ENCODE measurements around the gene KSR1.

KSR1 gene

DNA sequence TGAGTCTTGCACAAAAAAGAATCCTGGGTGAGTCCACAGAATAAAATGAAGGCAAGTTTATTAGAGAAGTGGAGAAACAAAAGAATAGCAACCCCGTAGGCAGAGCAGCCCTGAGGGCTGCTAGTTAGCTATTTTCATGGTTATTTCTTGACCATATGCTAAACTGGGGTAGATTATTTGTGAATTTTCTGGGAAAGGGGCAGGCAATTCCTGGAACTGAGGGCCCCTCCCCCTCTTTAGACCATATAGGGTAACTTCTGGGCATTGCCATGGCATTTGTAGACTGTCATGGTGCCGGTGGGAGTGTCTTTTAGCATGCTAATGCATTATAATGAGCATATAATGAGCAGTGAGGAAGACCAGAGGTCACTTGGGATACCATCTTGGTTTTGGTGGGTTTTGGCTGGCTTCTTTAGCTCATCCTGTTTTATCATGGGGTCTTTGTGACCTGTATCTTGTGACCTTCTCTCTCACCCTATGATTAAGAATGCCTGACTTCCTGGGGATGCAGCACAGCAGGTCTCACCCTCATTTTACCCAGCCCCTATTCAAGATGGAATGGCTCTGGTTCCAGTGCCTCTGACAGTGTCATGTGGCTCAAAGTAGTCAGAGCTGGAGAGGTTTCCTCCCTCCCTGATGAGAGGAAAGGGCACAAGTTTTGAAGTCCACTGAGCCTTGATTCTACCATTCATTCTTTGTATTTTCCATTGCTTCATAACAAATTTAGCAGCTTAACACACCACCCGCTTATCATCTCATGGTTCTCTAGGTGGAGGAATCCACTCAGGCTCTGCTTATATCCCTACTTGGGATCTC is 119.1 kb downstream of the KSR1 start:
- no peak for DNase-seq

DNA sequence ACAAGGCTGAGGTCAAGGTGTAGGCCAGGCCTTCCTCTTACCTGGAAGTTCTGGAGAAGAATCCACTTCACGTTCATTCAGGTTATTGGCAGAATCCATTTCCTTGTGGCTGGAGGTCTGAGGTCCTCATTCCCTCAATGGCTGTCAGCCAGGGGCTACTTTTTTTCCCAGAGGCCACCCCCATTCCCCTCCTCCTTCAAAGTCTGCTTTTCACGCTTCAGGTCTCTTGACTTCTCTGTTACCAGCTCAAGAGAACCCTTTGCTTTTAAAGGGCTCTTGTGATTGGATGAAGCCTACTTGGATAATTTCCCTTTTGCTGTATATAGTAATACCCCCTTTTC is 119.6 kb downstream of the KSR1 start:
- no peak for DNase-seq

DNA sequence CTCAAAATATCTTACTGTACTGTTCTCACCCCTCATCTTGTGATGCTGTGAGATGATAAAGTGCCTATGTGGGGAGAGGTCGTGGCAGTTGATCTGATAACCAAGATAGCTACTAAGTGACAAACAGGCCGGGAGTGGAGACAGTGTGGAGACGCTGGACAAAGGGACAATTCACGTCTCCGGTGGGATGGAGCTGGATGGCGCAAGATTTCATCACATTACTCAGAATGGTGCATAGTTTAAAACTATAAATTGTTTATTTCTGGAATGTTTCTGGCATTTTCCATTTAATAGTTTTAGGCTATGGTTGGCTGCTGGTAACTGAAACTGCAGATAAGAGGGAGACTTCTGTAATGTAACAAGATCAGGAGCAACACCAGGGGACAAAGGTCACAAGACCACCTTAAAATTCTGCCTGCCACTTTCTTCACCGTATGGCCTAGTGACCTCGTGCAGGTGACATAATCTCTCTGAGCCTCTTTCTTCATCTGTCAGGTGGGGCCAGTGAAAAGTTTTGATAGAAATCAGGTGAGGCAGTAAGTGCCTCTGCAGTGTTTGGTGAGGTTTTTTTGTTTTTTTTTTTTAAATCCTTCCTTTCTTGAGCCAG is 120.3 kb downstream of the KSR1 start:
- no peak for DNase-seq

DNA sequence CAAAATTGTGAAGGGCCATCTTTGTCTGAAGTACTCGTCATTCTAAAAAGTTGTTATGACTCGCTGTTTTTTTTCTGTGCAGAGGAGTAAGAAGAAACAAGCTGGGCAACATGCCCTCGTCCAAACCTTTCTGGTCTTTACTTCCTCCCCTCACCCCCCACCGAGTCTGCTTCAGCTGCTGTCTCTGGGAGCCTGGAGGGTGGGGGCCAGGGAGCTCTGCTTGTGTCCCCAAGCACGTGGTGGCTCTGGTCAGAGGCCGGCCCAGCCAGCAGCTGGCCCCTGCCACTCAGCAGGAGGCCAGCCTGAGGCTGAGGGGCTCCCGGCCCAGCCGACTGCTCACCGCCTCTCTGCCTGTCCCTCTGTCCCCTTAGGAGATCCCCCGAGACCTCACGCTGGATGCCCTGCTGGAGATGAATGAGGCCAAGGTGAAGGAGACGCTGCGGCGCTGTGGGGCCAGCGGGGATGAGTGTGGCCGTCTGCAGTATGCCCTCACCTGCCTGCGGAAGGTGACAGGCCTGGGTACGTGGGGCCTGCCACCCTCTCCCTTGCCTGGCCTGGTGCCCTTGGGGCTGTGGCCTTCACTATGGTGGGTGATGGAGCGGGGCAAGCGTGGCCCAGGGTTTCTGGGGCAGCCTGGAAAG is 121.0 kb downstream of the KSR1 start:
- no peak for DNase-seq

DNA sequence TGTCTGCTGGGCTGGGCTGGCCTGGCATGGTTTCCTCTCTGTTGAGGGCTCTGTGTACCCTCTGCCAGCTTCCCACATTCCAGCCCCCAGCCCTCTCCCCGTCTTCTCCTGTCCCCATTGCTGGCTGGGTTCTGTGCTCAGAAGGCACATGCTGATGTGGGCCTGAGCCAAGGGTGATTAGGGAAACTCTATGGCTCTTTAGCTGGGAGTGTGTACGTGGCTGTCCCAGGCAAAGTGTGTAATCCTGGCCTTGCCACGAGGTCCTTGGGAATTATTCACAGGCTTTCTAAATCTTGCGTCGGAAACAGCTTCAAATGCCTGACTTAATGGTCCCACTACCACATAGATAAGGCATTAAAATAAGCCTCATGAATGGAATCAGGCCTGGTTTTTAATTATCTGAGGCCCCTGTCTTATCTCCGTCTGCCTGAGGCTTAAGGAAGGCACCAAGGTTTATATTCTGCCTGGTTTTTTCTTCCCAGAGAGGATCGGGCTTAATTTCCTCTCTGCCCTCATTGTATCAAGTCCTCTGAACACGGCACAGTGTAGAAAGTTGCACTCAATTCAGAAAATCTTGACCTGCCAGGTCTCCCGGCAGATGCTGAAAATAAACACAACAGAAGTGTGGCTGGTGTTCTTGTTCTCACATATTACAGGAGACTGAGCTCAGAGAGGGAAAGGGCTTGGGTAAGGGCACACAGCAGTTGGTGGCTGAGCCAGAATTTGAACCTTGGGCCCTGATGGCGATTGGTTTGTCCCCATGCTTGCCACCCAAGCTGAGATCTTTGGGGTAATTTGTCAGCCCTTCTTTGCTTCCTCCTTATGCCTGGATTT is 121.9 kb downstream of the KSR1 start:
- no peak for DNase-seq

DNA sequence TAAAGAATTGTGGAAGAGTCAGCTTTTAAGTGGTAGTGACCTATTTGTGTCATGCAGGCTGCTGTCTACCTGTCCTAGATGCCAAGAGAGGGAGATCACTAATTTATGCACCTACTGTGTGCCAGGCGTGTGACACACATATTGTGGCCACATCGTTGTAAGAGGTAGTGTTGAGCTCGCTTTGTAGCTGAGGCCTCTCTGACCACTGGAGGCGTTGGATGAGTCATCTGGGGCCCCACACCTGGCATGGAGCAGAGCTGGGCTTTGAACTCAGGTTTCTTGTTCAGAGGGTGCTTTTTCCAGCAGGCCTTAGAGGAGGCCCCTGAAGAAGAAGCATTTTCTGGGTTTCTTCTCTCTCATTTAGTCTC is 122.5 kb downstream of the KSR1 start:
- DNase-seq: no peak

DNA sequence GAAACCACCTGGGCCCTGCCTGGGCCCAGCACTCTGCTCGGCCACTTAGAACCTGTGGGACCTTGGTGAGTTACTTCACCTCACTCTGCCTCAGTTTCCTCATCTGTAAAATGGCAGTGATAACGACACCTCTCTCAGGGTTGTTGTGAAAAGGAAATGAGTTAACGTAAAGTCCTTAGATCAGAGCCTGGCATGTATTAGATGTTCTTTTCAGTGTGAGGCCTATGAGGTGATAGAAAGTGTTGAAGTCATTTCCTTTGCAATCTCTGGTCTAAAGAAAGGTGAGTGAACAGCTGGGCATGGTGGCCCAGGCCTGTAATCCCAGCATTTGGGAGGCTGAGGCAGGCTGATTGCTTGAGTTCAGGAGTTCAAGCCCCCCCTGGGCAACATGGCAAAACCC is 123.1 kb downstream of the KSR1 start:
- no peak for DNase-seq

DNA sequence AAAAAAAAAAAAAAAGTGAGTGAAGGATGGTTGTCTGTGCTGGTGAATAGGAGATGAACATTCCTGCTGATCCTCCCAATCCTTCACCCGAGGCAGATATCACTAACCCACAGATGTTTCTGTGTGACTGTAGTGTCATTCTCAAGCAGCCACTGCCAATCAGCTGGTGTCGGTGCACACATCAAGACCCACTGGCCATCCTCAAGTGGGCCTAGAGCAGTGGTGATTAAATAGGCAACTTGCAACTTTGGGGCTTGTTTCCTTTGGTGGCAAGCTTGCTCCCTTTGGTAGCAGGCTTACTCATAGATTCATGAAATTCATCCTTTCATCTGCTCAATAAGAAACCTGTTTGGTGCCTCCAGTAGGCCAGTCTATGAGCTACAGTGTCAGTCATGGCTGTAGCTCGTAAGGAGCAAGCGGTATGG is 123.7 kb downstream of the KSR1 start:
- no peak for DNase-seq

DNA sequence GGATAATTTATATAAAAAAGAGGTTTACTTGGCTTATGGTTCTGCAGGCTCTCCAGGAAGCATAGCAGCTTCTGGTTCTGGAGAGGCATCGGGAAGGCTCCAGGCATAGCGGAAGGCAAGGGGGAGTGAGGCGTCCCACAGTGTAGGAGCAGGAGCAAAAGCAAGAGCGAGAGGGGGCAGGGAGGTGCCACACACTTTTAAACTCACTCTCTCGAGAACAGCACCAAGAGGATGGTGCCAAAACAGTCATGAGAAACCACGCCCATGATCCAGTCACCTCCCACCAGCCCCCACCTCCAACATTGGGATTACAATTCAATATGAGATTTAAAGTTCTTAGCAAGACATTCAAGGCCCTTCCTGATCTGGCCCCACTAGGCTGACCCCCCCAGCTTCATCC is 124.8 kb downstream of the KSR1 start:
- DNase-seq: no peak

DNA sequence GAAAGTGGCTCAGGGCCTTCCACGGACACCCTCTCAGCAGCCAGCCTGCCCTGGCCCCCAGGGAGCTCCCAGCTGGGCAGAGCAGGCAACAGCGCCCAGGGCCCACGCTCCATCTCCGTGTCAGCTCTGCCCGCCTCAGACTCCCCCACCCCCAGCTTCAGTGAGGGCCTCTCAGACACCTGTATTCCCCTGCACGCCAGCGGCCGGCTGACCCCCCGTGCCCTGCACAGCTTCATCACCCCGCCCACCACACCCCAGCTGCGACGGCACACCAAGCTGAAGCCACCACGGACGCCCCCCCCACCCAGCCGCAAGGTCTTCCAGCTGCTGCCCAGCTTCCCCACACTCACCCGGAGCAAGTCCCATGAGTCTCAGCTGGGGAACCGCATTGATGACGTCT is 126.4 kb downstream of the KSR1 start:
- DNase-seq: no peak

DNA sequence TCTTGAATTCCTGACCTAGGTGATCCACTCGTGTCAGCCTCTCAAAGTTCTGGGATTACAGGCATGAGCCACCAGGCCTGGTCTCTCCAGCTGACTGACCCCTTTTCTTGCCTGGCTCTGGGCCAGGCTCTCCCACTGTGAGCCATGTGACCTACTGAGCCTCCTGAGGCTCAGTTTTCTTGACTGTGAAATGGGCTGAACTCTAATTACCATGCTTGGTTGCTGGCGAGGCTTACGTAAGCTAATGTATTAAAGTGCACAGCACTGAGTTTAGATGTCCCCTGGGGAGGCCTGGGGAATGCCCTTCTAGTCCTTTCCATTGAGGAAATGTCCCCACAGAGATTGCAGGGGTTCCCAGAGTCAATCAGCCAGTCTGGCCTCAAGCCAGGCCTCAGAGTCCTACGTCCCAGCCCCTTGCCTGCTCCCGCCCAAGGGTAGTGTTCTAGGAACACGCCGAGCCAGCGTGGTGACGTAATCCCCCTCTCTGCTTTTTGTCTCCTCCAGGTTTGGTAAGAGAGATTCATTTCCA is 129.0 kb downstream of the KSR1 start:
- DNase-seq: no peak

DNA sequence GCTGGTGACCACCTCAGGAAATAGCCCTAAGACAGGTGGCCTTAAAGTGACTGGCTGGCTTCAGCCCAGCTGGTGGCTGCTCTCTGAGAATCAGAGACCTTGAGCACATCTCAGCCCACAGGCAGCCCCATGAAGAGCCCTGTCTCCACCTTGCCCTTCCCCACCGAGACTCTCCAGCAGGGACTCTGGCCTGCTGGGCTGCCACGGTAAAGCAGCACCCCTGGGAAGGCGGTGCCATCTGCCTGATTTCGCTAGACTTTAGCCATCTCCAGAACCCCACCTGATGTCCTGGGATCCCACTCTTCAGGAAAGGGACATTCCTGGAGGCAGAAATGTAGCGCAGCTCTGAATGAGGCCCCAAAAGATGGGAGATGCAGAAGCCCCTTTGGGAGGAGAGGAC is 129.5 kb downstream of the KSR1 start:
- DNase-seq: no peak

DNA sequence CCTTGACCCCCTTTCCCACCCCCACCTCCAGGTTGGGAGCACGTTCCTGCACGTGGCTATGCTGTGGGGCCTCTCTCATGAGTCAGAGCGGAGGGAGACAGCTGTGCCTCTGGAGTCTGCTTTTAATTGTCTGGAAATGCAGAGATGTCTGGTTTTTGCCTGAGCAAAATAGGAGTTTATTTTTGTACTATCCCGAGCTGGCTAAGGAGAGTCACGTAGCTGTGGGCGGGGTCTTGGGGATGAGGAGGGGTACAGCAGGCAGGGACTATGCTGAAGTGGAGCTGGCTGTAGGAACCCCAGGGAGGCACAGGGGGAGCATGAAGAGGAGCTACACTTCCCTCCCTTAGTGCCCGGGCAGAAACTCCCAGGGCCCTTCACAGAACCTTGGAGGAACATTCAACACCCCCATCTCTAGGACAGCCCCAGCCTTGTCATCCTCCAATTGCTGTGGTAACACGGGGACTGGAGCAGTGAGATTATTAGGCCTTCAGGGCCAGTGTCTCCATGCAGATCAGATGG is 130.0 kb downstream of the KSR1 start:
- DNase-seq: no peak

DNA sequence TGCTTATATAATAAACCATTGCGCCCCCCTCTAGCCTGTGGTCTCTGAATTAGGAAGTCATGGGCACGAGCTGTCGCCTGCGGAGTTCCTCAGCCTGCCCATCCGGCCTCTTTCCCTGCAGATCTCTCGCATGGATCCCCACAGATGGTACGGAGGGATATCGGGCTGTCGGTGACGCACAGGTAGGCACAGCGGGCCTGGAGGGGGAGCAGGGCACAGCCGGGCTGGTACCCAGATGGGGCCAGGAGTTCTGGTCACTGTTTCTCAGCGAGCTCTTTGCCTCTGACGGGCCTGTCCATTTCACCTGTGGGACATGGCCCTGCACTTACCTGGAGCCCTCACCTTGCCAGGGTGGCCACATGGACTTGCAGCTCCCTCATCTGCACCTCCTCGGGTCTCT is 132.1 kb downstream of the KSR1 start:
- no peak for DNase-seq

DNA sequence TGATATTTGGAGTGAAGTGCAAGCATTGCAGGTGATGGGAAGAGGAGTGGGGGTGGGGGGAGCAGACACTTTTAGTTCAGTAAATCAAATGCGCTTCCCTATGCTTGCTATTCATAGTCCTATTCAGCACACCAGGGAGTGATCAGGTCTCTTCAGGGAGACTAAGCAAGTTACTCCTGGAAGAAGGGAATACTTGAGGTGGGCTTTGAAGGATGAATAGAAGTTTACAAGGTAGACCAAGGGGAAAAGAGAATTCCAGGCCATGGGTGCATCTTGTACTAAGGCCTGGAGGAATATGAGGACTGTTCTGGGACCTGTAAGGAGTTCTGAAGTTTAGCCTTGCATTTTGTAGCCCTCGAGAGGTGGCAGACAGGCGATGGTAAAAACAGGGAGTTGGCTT is 134.6 kb downstream of the KSR1 start:
- DNase-seq: no peak

DNA sequence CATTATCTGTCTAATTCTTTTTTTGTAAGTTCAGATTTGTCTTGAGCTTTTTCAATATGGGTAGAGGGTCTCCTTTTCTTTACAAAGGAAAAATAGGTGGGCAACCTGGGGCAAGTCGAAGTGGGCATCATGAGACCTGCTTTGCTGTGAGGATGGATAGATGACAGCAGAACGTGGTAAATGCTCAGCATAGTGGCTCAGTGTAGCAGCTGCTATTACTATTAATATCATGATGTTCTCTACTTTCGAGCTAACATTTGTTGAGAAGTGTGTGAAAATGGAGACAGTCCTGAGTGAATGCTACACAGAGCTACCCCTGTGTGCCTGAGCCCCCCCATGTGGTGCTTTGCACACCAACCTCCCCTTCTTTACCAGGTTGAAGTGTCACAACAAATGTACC is 135.7 kb downstream of the KSR1 start:
- DNase-seq: no peak

DNA sequence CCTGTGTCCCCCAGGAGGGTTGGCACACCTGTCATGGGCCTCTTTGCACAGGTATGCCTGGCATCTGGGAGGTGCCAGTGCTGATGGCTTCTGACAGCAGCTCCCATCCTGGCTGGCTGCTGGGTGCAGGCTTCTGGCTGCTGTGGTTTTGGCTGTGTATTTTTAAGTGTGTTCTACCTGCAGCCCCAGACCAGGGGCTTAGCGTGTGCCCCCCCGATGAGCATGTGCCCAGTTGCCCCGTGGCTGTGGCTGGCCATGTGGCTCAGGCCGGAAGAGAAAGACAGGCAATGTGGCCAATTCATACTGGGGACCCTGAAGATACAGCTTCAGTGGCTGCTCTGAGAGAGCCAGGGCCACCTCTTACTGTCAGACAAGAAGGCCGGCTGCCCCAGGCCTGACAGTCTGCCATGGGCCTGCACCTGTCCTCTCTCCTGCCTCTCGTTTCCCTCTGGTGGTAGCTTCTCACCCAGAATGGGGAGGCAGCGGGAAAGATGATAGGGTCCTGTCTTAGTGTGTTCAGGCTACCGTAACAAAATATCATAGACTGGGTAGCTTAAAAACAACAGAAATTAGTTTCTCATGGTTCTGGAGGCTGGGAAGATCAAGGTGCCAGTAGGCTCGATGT is 137.1 kb downstream of the KSR1 start:
- no peak for DNase-seq

DNA sequence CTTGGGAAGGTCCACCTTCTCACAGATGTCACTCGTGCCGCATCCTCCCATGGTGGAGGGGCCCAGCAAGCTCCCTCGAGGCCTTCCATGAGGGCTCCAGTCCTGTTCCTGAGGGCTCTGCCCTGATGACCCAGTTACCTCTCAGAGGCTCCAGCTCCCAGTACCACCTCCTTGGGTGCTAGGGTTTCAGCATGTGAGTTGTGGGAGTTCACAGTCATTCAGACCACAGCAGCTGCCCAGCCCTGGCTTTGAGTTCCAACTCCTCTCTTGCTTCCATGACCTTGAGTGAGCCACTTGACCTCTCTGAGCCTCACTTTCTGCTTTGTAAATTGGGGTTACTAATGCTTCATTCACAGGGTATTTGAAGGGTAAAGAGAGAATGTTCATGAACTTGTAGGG is 137.6 kb downstream of the KSR1 start:
- DNase-seq: no peak

DNA sequence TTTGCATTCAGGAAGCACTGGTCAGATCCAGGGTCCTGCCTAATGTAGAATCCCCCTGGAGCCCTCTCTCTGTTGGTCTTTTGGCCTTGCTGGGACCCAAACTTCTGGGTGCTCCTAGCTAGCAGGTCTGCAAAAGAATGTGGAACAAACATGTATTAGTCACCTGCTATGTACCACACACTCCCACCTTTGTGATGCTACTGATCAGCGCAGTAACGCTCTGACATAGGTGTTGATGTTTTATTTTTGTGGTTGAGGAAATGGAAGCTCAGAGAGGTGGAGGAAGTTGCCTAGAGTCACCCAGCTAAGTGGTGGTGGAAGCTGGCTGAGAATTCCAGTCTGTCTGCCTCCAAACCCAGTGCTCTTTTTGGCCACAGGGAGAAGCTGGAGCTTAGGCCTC is 139.0 kb downstream of the KSR1 start:
- DNase-seq: no peak

DNA sequence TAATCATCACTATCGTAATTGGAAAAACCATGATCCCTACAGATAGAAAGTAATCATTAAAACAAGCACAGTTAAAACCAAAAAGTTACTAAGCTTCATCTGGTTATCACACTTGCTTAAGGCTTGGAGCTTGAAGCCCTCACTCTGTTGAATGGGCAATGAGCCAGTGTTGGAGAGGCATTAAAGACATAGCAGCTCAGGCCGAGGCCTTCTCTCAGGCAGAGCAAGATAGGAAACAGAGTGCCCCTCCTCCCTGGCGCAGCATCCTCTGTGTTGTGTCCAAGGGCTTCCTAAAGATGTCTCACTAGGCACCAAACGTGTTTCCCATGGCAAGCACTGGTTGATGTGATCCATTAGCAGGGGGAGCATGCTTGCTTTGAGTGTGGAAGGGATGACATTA is 139.8 kb downstream of the KSR1 start:
- DNase-seq: no peak

DNA sequence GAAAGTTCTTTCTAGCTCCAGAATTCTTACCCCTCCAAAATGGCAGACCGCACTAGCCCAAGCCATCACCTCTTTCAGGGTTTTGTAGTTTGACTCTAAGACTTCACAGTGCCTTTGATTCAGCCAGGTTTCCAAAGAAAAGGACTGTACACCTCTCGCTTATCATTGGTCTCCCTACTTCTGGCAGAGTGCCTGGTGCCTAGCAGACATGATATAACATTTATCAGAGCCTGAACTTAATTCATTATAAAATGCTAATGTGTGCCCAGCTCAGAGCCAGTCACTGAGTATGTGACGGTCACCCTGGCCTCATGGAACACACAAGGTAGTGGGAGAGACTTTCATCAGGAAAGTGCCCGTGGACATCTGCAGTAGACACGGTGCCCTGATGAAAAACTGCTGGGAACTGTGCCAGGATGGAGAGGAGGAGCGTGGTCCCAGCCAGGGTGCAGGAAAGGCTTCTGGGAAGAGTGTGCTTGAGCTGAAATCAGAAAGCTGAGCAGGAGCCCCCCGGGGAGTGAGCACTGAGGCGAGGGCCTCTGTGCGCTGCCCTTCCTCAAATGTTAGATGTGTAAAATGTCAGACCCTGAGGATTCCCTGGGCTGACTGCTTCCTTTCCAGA is 140.4 kb downstream of the KSR1 start:
- no peak for DNase-seq

DNA sequence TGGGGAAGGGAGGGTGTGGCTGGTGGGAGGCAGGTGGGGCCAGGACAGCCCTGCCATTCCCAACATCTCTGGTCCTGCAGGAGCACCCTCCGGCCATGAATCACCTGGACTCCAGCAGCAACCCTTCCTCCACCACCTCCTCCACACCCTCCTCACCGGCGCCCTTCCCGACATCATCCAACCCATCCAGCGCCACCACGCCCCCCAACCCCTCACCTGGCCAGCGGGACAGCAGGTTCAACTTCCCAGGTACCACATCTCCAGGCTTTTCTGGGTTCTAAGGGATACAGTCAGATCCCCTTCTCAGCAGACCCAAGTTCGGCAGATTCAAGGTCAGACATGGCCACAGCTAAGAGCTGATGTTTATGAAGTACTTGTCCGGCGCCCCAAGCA is 140.9 kb downstream of the KSR1 start:
- no peak for DNase-seq
